Measurements from ENCODE around the gene SPIN2B. TPM values are rescaled to one million over a fixed set of nuclear protein-coding genes. Genes with fewer than 3 reads are reported as not detected.
"Not testable (repeated sequence)": the region's sequence is repeated elsewhere in the genome, so short reads cannot be mapped to it uniquely, and the experiment has no call there.

Gene SPIN2B
- 8.0 and 9.1 TPM in 2 replicates for total RNA-seq
- 10.9 and 13.7 TPM in 2 replicates for polyA plus RNA-seq

- H2AFZ ChIP-seq, result peak within 1 kb of the TSS; percentile 86
- 46% methylated on average over 37 of the region's 43 CpGs for WGBS (ENCODE audit: low lambda C conversion rate, missing lambda C conversion rate)
Measured at GRCh38 chrX:57121162-57121755, at the start of gene SPIN2B. Gene SPIN2B (minus strand): TSS chrX:57121548.

GRCh38 chrX:57156397-57157049 is 35.2 kb upstream of the SPIN2B start:
- Histone ChIP-seq H3K4me3 (no peak overlapping the region), H2AFZ (no peak overlapping the region), H3K27ac (no peak overlapping the region), H3K4me2 (no peak overlapping the region), H3K27me3 (no peaks in the 10 kb centered on the region), H3K4me1 (ENCODE audit: insufficient read depth) (no peaks in the 10 kb centered on the region), H3K79me2 (no peaks in the 10 kb centered on the region), H3K36me3 (replicated peaks; ENCODE audit: insufficient read depth, low read depth) (no peaks in the 10 kb centered on the region), H3K9me2 (replicated peaks; ENCODE audit: insufficient read depth) (no peaks in the 10 kb centered on the region), H4K20me1 (ENCODE audit: insufficient read depth, poor library complexity, severe bottlenecking) (no peaks in the 10 kb centered on the region), H3K9me3 (ENCODE audit: low read depth) (no peaks in the 10 kb centered on the region)
- DNase-seq (ENCODE audit: low spot score), result peak; percentile 50
- 55% methylated on average over 5 of the region's 5 CpGs for WGBS (ENCODE audit: low lambda C conversion rate, missing lambda C conversion rate)
- TF ChIP-seq, protein P1, sequence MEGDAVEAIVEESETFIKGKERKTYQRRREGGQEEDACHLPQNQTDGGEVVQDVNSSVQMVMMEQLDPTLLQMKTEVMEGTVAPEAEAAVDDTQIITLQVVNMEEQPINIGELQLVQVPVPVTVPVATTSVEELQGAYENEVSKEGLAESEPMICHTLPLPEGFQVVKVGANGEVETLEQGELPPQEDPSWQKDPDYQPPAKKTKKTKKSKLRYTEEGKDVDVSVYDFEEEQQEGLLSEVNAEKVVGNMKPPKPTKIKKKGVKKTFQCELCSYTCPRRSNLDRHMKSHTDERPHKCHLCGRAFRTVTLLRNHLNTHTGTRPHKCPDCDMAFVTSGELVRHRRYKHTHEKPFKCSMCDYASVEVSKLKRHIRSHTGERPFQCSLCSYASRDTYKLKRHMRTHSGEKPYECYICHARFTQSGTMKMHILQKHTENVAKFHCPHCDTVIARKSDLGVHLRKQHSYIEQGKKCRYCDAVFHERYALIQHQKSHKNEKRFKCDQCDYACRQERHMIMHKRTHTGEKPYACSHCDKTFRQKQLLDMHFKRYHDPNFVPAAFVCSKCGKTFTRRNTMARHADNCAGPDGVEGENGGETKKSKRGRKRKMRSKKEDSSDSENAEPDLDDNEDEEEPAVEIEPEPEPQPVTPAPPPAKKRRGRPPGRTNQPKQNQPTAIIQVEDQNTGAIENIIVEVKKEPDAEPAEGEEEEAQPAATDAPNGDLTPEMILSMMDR (IDR thresholded peaks at IDR 0.05; ENCODE audit: poor library complexity), result peak; percentile 55
- no peak for TF ChIP-seq EZH2 (IDR thresholded peaks at IDR 0.05; ENCODE audit: borderline replicate concordance)

More at GRCh38 chrX:57121162-57121755, at the start of gene SPIN2B:
- no peaks in the 10 kb centered on the region for H3K9me2 ChIP-seq (replicated peaks; ENCODE audit: insufficient read depth)
- H3K4me1 ChIP-seq (ENCODE audit: insufficient read depth), result no peaks in the 10 kb centered on the region
- no peaks in the 10 kb centered on the region for H4K20me1 ChIP-seq (ENCODE audit: insufficient read depth, poor library complexity, severe bottlenecking)
- no peaks in the 10 kb centered on the region for H3K9me3 ChIP-seq (ENCODE audit: low read depth)
- TF ChIP-seq, protein P1 (IDR thresholded peaks at IDR 0.05; ENCODE audit: poor library complexity), result peak; percentile 38
- no peak for TF ChIP-seq EZH2 (IDR thresholded peaks at IDR 0.05; ENCODE audit: borderline replicate concordance)
- H3K4me2 ChIP-seq, result peak within 1 kb of the TSS; percentile 75
- H3K4me3 ChIP-seq, result peak within 1 kb of the TSS; percentile 71
- H3K79me2 ChIP-seq, result peaks cover 3% of the 10 kb centered on the region
- no peaks in the 10 kb centered on the region for H3K36me3 ChIP-seq (replicated peaks; ENCODE audit: insufficient read depth, low read depth)
- H3K27ac ChIP-seq, result peak within 1 kb of the TSS; percentile 98
- peak; percentile 86 for DNase-seq (ENCODE audit: low spot score)
- H3K27me3 ChIP-seq, result no peaks in the 10 kb centered on the region

- H3K9me2 ChIP-seq (replicated peaks; ENCODE audit: insufficient read depth), result no peaks in the 10 kb centered on the region
- WGBS (ENCODE audit: low lambda C conversion rate, missing lambda C conversion rate), result 78% methylated on average over 2 of the region's 2 CpGs
- no peaks in the 10 kb centered on the region for H3K9me3 ChIP-seq (ENCODE audit: low read depth)
- H3K27me3 ChIP-seq, result no peaks in the 10 kb centered on the region
- no peak overlapping the region for H2AFZ ChIP-seq
- TF ChIP-seq EZH2 (IDR thresholded peaks at IDR 0.05; ENCODE audit: borderline replicate concordance) (no peak), EZH2phosphoT487 (IDR thresholded peaks at IDR 0.05; ENCODE audit: low read depth, severe bottlenecking, unreplicated experiment) (no peak)
- TF ChIP-seq, protein P1 (IDR thresholded peaks at IDR 0.05; ENCODE audit: poor library complexity), result no peak
- H3K79me2 ChIP-seq, result no peaks in the 10 kb centered on the region
- no peaks in the 10 kb centered on the region for H4K20me1 ChIP-seq (ENCODE audit: insufficient read depth, poor library complexity, severe bottlenecking)
- no peak overlapping the region for H3K4me2 ChIP-seq
- H3K4me3 ChIP-seq, result no peak overlapping the region
- DNase-seq (ENCODE audit: low spot score), result no peak
- no peak overlapping the region for H3K27ac ChIP-seq
- H3K4me1 ChIP-seq (ENCODE audit: insufficient read depth), result no peaks in the 10 kb centered on the region
- no peaks in the 10 kb centered on the region for H3K36me3 ChIP-seq (replicated peaks; ENCODE audit: insufficient read depth, low read depth)
Measured at GRCh38 chrX:57155171-57155570, 33.8 kb upstream of the SPIN2B start.

DNA sequence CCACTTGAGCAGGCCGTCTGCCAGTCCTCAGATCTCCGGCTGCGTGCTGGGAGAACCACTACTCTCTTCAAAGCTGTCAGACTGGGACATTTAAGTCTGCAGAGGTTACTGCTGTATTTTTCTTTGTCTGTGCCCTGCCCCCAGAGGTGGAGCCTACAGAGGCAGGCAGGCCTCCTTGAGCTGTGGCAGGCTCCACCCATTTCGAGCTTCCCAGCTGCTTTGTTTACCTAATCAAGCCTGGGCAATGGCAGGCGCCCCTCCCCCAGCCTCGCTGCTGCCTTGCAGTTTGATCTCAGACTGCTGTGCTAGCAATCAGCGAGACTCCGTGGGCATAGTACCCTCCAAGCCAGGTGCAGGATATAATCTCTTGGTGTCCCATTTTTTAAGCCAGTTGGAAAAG is 30.9 kb upstream of the SPIN2B start:
- 82% methylated on average over 8 of the region's 8 CpGs for WGBS (ENCODE audit: low lambda C conversion rate, missing lambda C conversion rate)
- H3K4me3 ChIP-seq; H3K9me3 ChIP-seq (ENCODE audit: low read depth); H3K4me1 ChIP-seq (ENCODE audit: insufficient read depth); H3K27ac ChIP-seq; H3K4me2 ChIP-seq; H3K79me2 ChIP-seq; DNase-seq (ENCODE audit: low spot score); H3K36me3 ChIP-seq (replicated peaks; ENCODE audit: insufficient read depth, low read depth); H2AFZ ChIP-seq; H4K20me1 ChIP-seq (ENCODE audit: insufficient read depth, poor library complexity, severe bottlenecking); H3K27me3 ChIP-seq; H3K9me2 ChIP-seq (replicated peaks; ENCODE audit: insufficient read depth): not testable (repeated sequence)

All from hepatocyte (in vitro differentiated cells).